SU-DHL-6 (cell line): ENCODE data around the gene NUMA1.
A peak's percentile ranks its signal among the peaks of the same experiment; 100 is the strongest.

ENCODE experiments used
- H2AFZ ChIP-seq: fragments of 200-600 bp; sonication (generic); 2 replicates; pipeline ENCODE4 v1.6.1; 2014; ENCODE audit warnings: low read depth, mild to moderate bottlenecking, moderate library complexity, mixed read lengths, antibody characterized with exemption, low read length; ENCODE audit not compliant: severe bottlenecking
- H3F3A ChIP-seq: fragments of 200-600 bp; shearing (Covaris generic); 2 replicates; pipeline ENCODE4 v1.6.0; 2016; ENCODE audit warnings: antibody characterized with exemption, mild to moderate bottlenecking; ENCODE audit not compliant: insufficient read depth
- H3K27ac ChIP-seq: fragments of 200-600 bp; sonication (generic); 2 replicates; pipeline ENCODE4 v1.5.1; 2016; ENCODE audit warnings: low read depth, mild to moderate bottlenecking, low read length, moderate library complexity, mixed read lengths
- H3K27me3 ChIP-seq: fragments of 200-600 bp; sonication (generic), shearing (Covaris generic); 2 replicates; pipeline ENCODE4 v1.6.0; 2014; ENCODE audit warnings: mild to moderate bottlenecking, low read length
- H3K36me3 ChIP-seq: fragments of 200-600 bp; sonication (generic); 2 replicates; pipeline ENCODE4 v1.6.1; 2014; ENCODE audit warnings: mild to moderate bottlenecking, low read length, mixed read lengths
- H3K4me2 ChIP-seq: fragments of 300-600, 200-600 bp; shearing (Covaris generic), sonication (generic); 2 replicates; pipeline ENCODE4 v1.6.0; 2014; ENCODE audit warnings: low read length, low read depth, mild to moderate bottlenecking; ENCODE audit not compliant: poor library complexity, severe bottlenecking
- H3K4me3 ChIP-seq: fragments of 200-600 bp; sonication (generic); 2 replicates; pipeline ENCODE4 v1.5.1; 2014; ENCODE audit warnings: antibody characterized with exemption, low read length, mild to moderate bottlenecking, mixed read lengths; ENCODE audit not compliant: insufficient read depth, poor library complexity, severe bottlenecking
- H3K79me2 ChIP-seq: fragments of 200-600 bp; sonication (generic); 2 replicates; pipeline ENCODE4 v1.6.1; 2014; ENCODE audit warnings: mild to moderate bottlenecking, low read length, moderate library complexity; ENCODE audit not compliant: insufficient read depth
- H3K9ac ChIP-seq: fragments of 200-600 bp; sonication (generic); 2 replicates; pipeline ENCODE4 v1.7.0; 2014; ENCODE audit warnings: mild to moderate bottlenecking, low read length
- H3K9me2 ChIP-seq: fragments of 200-600 bp; sonication (generic); replicated peaks from 2 replicates; pipeline ENCODE4 v1.6.1; 2014; ENCODE audit warnings: low read length; ENCODE audit not compliant: insufficient read depth
- H3K9me3 ChIP-seq: fragments of 200-600 bp; sonication (generic); 2 replicates; pipeline ENCODE4 v1.6.1; 2014; ENCODE audit warnings: low read length, mixed read lengths; ENCODE audit not compliant: insufficient read depth
- H4K20me1 ChIP-seq: fragments of 200-600 bp; sonication (generic); 2 replicates; pipeline ENCODE4 v1.6.1; 2014; ENCODE audit warnings: low read depth, mild to moderate bottlenecking, antibody characterized with exemption, low read length, moderate library complexity, mixed read lengths
- CTCF ChIP-seq: fragments of 200-600 bp; sonication (generic); IDR thresholded peaks from one replicate; pipeline ENCODE4 v1.5.1; 2017; ENCODE audit warnings: antibody characterized with exemption, mild to moderate bottlenecking, low read length, moderate library complexity; ENCODE audit not compliant: insufficient read depth, poor library complexity, severe bottlenecking
- EZH2phosphoT487 ChIP-seq: fragments of 200-600 bp; sonication (generic), shearing (Covaris generic); conservative IDR thresholded peaks from 2 replicates; pipeline ENCODE4 v1.6.1; 2018; ENCODE audit warnings: mild to moderate bottlenecking, antibody characterized with exemption, low read length, moderate library complexity, mixed read lengths

Gene NUMA1

GRCh38 chr11:72048766-72049460 is 31.4 kb downstream of the NUMA1 start:
- no peak for TF ChIP-seq CTCF
- Histone ChIP-seq H3K9ac (no peak overlapping the region), H3K27me3 (no peaks in the 10 kb centered on the region), H3K4me2 (no peak overlapping the region), H3F3A (no peaks in the 10 kb centered on the region), H2AFZ (no peak overlapping the region), H3K79me2 (peaks cover 50% of the 10 kb centered on the region), H4K20me1 (no peaks in the 10 kb centered on the region), H3K36me3 (0 out of 2 replicates have a peak, but pooled peaks cover 3% of the 10 kb centered on the region), H3K9me2 (no peaks in the 10 kb centered on the region), H3K4me3 (no peak overlapping the region), H3K9me3 (no peaks in the 10 kb centered on the region), H3K27ac (no peak overlapping the region)

GRCh38 chr11:72045849-72046248 is 34.5 kb downstream of the NUMA1 start:
- Histone ChIP-seq H3K9me2 (no peaks in the 10 kb centered on the region), H3F3A (peaks cover 8% of the 10 kb centered on the region; the same call in 1 of the 2 replicates), H3K36me3 (0 out of 2 replicates have a peak, but pooled peaks cover 3% of the 10 kb centered on the region), H3K27me3 (no peaks in the 10 kb centered on the region), H4K20me1 (no peaks in the 10 kb centered on the region), H3K9ac (no peak overlapping the region), H3K79me2 (peaks cover 46% of the 10 kb centered on the region), H3K4me3 (no peak overlapping the region), H3K4me2 (no peak overlapping the region), H2AFZ (no peak overlapping the region), H3K9me3 (no peaks in the 10 kb centered on the region), H3K27ac (no peak overlapping the region)
- TF ChIP-seq EZH2phosphoT487 = no peak
- no peak for TF ChIP-seq CTCF

- peaks cover 4% of the 10 kb centered on the region; the same call in 1 of the 2 replicates for H4K20me1 ChIP-seq
- peak overlapping the region; percentile 95 for H3K4me2 ChIP-seq
- H3K4me3 ChIP-seq = peak overlapping the region; percentile 66
- H3K9ac ChIP-seq = peak overlapping the region; percentile 70
- no peaks in the 10 kb centered on the region for H3K27me3 ChIP-seq
- H3F3A ChIP-seq = peaks cover 29% of the 10 kb centered on the region
- H3K79me2 ChIP-seq = peaks cover 61% of the 10 kb centered on the region
- H2AFZ ChIP-seq = no peak overlapping the region
- H3K27ac ChIP-seq = peak overlapping the region; percentile 85
- H3K9me3 ChIP-seq = no peaks in the 10 kb centered on the region
- no peak for TF ChIP-seq CTCF
- TF ChIP-seq EZH2phosphoT487 = no peak
- H3K9me2 ChIP-seq = no peaks in the 10 kb centered on the region
- no peaks in the 10 kb centered on the region for H3K36me3 ChIP-seq
Observed at GRCh38 chr11:72042064-72042745, 38.1 kb downstream of the NUMA1 start.
